ENCODE results near the gene SYNE2. TPM values are rescaled to one million over a fixed set of nuclear protein-coding genes. Genes with fewer than 3 reads are reported as not detected.
"Not testable (repeated sequence)": the region's sequence is repeated elsewhere in the genome, so short reads cannot be mapped to it uniquely, and the experiment has no call there.

SYNE2 gene
- total RNA-seq, 1 donor from 2014 or later = 93.6 TPM

GRCh38 chr14:64026600-64026999 lies 173.8 kb downstream of the SYNE2 start:
- DNase-seq = no peak

- DNase-seq = no peak
These were observed 182.3 kb downstream of the SYNE2 start for GRCh38 chr14:64035143-64035542.

- not testable (repeated sequence) for DNase-seq
These were observed 185.3 kb downstream of the SYNE2 start for GRCh38 chr14:64037869-64038745.

- no peak for DNase-seq
These were observed 186.2 kb downstream of the SYNE2 start for GRCh38 chr14:64038841-64039542.

GRCh38 chr14:64040044-64040443 lies 187.2 kb downstream of the SYNE2 start:
- peak; percentile 17 for DNase-seq

- not testable (repeated sequence) for DNase-seq
These were observed 190.5 kb downstream of the SYNE2 start for GRCh38 chr14:64043296-64043695.

- no peak for DNase-seq
These were observed 192.3 kb downstream of the SYNE2 start for GRCh38 chr14:64045091-64045490.

DNA sequence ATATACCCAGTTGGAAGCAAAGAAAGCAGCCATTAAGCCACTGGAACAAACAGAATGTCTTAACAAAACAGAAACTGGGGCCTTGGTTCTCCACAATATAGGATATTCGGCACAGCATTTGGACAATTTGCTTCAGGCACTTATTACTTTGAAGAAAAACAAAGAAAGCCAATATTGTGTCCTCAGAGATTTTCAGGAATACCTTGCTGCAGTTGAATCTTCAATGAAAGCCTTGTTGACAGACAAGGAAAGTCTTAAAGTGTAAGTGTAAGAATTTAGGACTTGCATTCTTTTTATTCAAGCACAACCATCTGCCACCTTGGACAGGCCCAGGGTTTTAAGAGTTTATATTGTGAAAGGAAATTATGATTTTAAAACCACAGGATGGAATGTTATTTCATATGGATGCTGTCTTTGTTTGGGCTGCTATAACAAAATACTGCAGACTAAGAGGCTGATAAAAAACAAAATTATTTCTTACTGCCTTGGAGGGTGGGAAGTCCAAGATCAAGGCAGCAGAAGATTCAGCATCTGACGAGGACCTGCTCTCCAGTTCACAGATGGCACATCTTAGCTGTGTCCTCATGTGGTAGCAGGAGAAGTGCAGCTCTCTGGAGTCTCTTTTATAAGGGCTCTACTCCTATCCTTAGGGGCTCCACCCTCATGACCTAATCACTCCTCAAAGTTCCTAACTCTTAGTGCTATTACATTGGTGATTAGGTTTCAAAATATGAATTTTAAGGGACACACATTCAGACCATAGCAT lies 197.0 kb downstream of the SYNE2 start:
- no peak for DNase-seq

DNA sequence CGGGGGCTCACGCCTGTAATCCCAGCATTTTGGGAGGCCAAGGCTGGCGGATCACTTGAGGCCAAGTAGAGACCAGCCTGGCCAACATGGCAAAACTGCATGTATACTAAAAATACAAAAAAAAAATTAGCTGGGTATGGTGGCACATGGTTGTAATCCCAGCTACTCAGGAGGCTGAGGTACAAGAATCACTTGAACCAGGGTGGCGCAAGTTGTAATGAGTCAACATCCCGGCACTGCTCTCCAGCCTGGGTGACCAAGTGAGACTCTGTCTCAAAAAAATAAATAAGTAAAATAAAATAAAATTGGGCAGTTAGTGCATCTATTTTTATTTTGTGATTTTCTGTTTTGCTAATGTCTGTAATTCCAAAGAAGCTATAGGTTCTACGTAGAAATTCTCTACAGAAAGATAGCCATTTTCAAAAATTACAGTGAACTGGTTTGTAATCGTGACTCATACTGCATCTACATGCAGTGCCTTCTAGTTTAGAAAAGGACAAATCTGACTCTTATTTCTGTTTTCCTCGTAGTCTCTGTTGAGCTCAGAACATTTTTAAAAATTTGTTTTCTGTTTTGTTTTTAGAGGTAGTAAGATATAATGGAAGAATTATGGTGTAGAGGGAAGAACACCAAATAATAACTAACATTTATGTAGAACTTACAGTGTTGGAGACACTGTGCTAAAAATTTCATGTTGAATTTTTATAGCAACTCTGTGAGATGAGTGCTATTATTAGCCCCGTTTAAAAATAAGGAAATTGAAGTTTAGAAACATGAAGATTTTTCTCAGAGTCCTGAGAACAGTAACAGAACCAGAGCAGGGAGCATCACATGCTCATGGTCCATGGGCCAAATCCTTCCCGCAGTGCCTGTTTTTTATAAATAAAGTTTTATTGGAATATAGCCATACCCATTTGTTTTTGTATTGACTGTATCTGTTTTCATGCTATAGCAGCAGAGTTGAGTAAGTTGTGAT lies 201.2 kb downstream of the SYNE2 start:
- DNase-seq = no peak

DNA sequence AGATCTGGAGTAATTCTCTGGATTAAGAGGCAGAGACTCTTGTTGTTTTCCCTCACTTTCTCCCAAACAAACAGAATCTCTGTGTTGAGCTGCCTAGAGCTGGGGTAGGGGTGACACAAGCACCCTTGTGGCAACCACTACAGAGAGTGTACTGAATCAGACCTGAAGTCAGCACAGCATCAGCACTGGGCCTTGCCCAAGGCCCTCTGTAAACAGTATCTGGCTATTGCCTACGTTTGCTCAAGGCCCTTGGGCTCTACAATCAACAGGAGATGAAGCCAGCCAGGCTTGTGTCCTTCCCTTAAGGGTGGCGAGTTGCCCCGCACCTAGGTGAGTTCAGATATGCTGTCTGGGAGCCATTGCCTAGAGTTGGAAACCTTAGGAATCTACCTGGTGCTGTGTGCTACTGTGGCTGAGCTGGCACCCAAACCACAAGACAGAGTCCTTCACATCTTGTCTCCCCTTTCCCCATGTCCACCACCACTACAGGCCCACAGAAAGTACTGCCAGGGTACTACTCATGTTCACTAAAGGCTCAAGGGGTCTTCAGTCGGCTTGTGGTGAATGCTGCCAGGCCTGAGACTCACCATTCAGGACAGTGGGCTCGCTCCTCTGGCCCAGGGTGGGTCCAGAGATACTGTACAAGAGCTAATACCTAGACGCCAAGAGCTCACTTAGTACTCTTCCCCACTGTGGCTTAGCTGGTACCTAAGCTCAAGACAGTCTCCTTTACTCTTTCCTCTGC lies 206.8 kb downstream of the SYNE2 start:
- DNase-seq = no peak

- DNase-seq = no peak
These were observed 207.4 kb downstream of the SYNE2 start for GRCh38 chr14:64060199-64060545.

- peak; percentile 21 for DNase-seq
These were observed 207.9 kb downstream of the SYNE2 start for GRCh38 chr14:64060648-64061096.

DNA sequence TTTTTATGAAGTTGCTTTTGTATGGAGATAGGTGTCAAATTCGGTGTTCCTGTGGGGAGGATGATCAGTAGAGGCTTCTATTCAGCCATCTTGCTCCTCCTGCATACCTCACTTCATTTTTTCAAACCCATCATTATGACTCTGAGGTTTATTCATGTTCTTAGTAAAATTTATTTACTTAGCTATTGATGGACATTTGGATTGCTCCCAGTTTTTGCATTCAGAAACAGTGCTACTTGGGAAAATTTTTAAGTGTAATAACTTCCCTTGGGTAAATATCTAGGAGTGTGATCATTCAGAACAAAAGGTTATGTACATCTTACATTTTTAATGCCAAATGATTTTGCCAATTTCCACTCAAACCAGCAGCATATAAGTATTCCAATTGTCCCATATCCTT lies 208.3 kb downstream of the SYNE2 start:
- no peak for DNase-seq

- no peak for DNase-seq
These were observed 208.9 kb downstream of the SYNE2 start for GRCh38 chr14:64061706-64062105.

- DNase-seq = no peak
These were observed 209.7 kb downstream of the SYNE2 start for GRCh38 chr14:64062381-64063115.

- DNase-seq = no peak
These were observed 211.6 kb downstream of the SYNE2 start for GRCh38 chr14:64064447-64064846.

DNA sequence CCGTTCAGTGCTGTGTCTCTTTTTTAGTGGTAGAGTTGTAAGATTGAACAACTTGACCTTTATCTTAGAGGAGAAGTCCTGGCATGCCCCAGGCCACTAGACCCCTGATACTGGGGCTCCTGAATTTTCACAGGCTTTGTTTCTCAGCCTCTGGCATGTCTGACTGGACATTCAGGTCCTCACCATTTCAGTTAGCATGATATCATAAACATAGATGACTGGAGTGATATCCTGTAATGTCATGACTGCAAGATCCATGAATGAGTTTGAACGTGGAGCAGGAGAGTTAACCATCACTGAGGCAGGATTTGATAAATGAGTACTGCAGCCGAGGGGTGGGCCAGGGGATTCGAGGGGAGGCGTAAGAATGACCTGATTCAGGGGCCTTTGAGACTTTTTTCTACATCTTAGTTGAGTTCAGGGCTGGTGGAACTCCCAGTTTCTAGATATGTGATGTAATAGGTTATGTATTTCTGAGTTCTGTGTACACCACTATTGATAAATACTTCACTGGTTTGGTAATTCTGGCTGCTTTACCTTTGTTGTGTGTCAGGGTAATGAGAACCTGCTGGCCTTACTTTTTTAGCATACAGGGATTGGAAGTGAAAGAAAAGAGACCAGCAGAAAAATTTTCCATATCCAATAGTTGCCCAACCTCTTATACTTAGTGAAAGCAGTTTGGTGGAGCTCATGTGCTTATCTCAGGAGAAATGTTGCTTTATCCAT lies 217.0 kb downstream of the SYNE2 start:
- DNase-seq = no peak

GRCh38 chr14:64074961-64075612 lies 222.3 kb downstream of the SYNE2 start:
- DNase-seq = peak; percentile 45

GRCh38 chr14:64075613-64076005 lies 222.8 kb downstream of the SYNE2 start:
- DNase-seq = no peak
